ENCODE measurements around the gene SLC15A5. TPM values are rescaled to one million over a fixed set of nuclear protein-coding genes. Genes with fewer than 3 reads are reported as not detected.

Gene SLC15A5
- total RNA-seq, 1 donor from 2014 or later, result not detected

DNA sequence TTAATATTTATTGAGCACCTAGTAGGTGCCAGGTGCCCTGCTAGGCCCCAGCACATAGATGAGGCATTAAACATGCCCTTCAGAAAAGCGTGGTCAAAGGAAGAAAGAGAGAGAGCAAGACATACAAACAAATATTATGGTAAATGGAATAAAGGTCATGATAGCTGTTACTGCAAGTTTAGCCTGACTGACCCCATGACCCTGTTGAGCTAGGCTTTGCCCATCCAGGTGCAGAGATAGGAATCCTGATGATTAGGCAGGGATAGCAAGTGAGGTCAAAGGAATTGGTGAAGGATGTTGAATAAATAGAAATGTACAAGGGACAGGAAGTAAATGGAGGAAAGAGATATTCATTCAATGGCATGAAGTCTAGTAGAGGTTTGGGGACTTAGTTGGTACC, 33.4 kb upstream of the SLC15A5 start:
- peaks cover 18% of the 10 kb centered on the region for H3K9me3 ChIP-seq
- no peaks in the 10 kb centered on the region for H3K27me3 ChIP-seq (ENCODE audit: low read depth)
- DNase-seq, result no peak
- no peak overlapping the region for H3K27ac ChIP-seq
- no peaks in the 10 kb centered on the region for H3K36me3 ChIP-seq
- H3K4me1 ChIP-seq, result no peaks in the 10 kb centered on the region
- intact Hi-C loops (cut with DNase I), result no loop called here
- H3K4me3 ChIP-seq, result no peak overlapping the region
- TF ChIP-seq, protein P1, sequence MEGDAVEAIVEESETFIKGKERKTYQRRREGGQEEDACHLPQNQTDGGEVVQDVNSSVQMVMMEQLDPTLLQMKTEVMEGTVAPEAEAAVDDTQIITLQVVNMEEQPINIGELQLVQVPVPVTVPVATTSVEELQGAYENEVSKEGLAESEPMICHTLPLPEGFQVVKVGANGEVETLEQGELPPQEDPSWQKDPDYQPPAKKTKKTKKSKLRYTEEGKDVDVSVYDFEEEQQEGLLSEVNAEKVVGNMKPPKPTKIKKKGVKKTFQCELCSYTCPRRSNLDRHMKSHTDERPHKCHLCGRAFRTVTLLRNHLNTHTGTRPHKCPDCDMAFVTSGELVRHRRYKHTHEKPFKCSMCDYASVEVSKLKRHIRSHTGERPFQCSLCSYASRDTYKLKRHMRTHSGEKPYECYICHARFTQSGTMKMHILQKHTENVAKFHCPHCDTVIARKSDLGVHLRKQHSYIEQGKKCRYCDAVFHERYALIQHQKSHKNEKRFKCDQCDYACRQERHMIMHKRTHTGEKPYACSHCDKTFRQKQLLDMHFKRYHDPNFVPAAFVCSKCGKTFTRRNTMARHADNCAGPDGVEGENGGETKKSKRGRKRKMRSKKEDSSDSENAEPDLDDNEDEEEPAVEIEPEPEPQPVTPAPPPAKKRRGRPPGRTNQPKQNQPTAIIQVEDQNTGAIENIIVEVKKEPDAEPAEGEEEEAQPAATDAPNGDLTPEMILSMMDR (IDR thresholded peaks at IDR 0.05), result no peak
- ATAC-seq, result no peak

DNA sequence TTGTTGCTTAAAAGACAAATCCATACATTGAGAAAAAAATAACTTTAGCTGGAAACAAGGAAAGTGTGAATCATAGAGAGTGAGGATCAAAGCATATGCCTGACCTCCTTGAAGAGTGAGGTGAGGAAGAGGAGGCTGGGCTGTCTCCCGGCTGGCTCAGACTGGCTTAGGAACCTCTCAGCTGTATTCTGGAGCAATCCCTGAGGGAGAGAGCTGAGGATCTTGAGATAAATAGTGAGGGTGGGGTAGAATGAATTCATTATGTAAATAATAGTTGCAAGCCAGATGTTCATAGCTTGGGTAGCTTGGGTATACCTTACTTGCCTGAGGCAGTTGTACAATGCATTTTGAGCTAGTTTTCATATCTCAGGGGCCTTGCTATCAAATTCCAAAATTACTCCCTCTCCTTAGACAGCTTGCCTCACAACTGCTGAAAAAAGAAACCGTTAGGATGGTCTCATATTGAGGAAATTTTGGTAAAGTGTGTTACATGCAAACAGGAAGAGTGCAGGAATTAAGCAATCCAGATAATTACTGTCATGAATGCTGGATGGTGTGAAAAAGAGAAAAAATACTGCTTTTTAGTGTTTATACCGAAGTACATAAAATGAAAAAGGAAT, 30.5 kb upstream of the SLC15A5 start:
- DNase-seq (no peak), ATAC-seq (no peak)
- intact Hi-C loops (cut with DNase I), result no loop called here
- Histone ChIP-seq H3K4me1 (no peaks in the 10 kb centered on the region), H3K4me3 (no peak overlapping the region), H3K9me3 (peaks cover 18% of the 10 kb centered on the region), H3K27me3 (ENCODE audit: low read depth) (no peaks in the 10 kb centered on the region), H3K27ac (no peak overlapping the region), H3K36me3 (no peaks in the 10 kb centered on the region)
- TF ChIP-seq, protein P1 (IDR thresholded peaks at IDR 0.05), result no peak

DNA sequence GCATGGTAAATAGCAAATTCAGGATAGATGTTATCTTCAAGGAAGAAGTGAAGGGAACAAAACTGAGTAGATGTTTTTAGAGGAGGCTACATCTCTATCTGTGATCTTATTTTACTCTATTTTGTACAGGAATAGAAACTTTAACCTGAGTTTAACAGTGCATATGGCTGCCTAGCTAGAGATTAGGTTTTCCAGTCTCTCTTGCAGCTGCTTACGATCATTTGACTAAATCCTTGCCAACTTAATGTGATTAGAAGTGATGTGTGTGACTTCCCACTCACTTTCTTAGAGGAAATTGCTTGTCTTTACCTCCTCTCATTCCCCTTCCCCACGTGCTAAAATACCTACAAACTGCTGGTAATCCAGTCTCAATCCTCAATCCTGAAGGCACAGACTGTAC, 26.5 kb upstream of the SLC15A5 start:
- TF ChIP-seq, protein P1 (IDR thresholded peaks at IDR 0.05), result no peak
- H3K9me3 ChIP-seq, result peaks cover 3% of the 10 kb centered on the region
- no peak for ATAC-seq
- no peak for DNase-seq
- H3K4me3 ChIP-seq, result no peak overlapping the region
- H3K4me1 ChIP-seq, result no peaks in the 10 kb centered on the region
- no peak overlapping the region for H3K27ac ChIP-seq
- H3K27me3 ChIP-seq (ENCODE audit: low read depth), result no peaks in the 10 kb centered on the region
- intact Hi-C loops (cut with DNase I), result no loop called here
- H3K36me3 ChIP-seq, result no peaks in the 10 kb centered on the region

GRCh38 chr12:16300736-16301135, 23.3 kb upstream of the SLC15A5 start:
- TF ChIP-seq, protein P1 (IDR thresholded peaks at IDR 0.05), result no peak
- intact Hi-C loops (cut with DNase I), result no loop called here
- Histone ChIP-seq H3K27me3 (ENCODE audit: low read depth) (no peaks in the 10 kb centered on the region), H3K4me1 (no peaks in the 10 kb centered on the region), H3K27ac (no peak overlapping the region), H3K9me3 (no peaks in the 10 kb centered on the region), H3K36me3 (no peaks in the 10 kb centered on the region), H3K4me3 (no peak overlapping the region)
- no peak for ATAC-seq
- DNase-seq, result no peak

- Histone ChIP-seq H3K27me3 (ENCODE audit: low read depth) (no peaks in the 10 kb centered on the region), H3K27ac (no peak overlapping the region), H3K36me3 (no peaks in the 10 kb centered on the region), H3K9me3 (no peaks in the 10 kb centered on the region), H3K4me1 (no peaks in the 10 kb centered on the region), H3K4me3 (no peak overlapping the region)
- intact Hi-C loops (cut with DNase I), result no loop called here
- ATAC-seq, result no peak
- TF ChIP-seq, protein P1 (IDR thresholded peaks at IDR 0.05), result no peak
- no peak for DNase-seq
Measured at GRCh38 chr12:16300122-16300521, 22.6 kb upstream of the SLC15A5 start.
